Hepatic stellate cell (primary cell): ENCODE measurements around the gene COL4A6.

Experiments used
- DNase-seq: peaks from one replicate; pipeline ENCODE4 v3.0.0; 2011; ENCODE audit warnings: low spot score

The COL4A6 gene

DNA sequence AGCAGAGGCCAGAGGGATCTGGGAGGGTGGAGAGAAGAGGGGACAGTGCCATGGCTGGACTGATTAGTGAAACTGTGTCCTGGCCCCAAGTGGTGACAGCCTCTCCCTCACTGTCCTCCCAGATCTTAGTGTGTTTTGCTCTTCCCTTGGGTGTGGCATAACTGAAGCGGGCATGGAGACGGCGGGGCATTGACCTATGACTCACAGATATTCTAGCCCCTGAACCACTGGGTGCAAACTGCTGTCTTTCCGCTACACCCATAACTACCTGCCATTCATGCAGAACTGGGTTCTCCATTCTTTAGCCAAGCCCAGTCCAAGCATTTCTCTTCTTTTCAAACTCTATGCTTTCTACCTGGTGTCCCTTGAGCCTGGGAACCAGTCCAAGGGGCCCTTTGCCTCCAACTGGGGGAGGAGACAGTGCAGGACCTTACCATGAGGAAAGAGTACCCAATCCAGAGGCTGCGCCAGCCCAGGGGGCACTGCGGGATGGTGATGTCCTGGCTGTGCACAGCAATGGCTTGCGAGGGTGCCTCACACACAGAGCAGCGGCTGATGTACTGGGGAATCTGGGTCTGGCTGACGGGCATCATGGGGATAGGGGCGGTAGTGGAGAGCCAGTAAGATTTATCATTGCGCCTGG is 279.1 kb downstream of the COL4A6 start:
- no peak for DNase-seq

DNA sequence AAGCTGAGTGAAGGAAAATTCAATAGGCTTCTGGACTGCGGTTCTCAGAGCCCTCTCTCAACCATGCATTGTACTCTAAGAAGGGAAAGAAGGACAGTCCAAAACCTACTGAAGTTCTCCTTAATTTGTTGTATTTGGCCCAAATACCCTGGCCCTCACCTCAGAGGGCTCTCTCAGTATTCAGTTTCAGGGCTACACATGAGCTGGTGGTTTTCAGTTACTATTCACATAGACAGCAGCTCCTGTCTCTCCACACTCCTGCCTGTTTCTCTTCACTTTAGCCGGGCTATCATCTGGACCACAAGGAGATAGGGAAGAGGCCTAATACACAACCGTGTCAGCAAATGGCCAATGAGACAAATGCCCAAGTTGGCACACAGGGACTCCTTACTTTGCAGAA is 280.6 kb downstream of the COL4A6 start:
- DNase-seq: no peak

DNA sequence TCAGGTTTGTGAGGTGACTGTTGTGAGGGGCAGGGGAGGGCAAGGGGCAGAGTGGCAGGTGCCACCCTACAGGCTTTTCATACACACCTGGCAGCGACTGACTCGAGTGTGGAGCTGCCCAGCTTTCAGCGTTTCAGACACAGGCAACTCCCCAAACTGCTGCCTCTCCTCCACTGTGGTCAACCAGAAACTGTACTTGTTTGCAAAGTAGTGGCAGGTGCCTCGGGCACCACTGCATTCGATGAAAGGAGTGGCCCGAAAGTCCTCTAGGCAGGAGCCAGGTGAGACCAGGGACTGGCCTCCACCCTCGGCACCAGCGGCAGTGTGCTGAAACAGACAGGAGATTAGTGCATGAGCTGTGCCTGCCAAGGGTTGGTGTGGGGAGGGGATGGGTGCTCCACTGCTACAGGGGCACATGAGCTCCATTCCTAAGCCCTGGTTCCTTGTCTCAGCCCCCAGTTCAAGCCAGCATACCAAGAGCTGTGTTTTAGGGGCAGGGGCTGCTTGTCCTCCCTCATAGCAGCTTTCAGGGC is 281.2 kb downstream of the COL4A6 start:
- DNase-seq: no peak

DNA sequence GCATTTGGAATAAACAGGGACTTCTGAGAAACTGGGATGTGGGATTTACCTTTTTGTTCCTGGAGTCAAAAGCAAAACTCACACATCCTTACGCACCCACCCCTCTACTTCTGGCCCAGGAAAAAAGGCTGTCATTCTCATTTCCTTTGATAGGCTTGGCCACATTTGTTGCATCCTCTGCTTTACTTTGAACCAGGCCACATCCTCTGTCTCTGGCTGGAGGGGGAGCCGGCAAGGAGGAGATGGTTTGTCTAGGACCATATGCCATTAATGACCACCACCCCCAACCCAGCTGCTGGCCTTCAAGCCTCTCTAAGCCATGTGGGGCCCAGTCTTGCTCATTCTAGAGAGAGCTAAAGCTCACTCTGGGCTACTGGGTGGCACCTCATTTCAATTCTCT is 282.1 kb downstream of the COL4A6 start:
- DNase-seq: no peak

DNA sequence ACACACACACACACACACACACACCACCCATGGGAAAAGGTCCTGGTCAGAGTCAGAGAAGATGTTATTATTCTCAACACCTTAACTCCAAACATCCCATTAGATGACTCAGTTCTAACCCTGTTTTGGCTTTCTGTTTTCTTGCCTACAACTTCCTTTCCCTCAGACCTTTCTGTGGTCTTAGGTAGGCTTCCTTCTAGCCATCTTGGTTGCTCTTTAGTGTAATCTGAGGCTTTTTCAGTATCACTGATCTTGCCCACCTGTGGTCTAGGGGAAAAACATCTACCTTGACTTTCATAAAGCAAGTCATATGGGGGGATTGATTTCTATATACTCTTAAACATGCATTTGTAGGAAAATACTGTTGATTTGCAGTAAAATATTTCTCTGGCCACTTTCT is 289.7 kb downstream of the COL4A6 start:
- no peak for DNase-seq

DNA sequence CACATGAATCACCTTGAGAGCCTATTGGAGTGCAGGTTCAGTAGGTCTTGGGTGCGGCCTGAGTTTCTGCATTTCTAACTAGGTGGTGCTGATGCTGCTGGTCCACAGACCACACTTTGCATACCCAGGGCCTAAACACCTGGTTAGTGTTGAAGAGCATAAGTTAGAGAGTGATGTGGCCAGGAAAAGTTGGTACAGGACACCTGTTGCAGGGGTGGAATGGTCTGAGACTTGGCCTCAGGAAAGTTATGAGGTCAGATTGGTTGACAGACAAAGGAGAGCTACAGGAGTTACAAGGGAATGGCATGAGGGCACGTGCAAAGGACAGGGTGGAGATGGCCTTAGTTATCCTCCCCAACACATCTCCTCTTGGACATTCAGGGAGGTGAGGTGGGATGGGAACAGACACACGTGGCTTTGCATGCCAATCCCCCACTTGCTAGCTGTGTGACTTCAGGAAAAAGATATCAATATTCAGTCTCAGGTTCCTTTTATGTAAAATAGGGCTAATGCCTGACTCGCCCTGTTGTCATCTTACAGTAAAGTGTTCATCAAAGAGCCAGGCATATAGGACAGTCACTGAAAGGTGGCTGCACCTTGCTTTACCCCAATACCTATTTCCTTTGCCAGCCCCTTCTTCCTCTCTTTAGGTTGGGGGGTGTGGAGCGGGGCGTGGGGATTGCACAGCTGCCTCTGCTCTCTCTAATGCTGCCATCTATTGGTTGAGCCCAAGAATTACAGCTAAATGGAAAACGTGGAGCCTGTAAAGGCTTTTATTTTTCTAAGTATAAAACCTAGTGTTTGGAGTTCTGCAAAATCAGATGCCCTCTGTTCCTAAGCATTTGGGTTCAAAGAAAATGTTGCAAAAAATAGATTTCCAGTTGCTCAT is 299.2 kb downstream of the COL4A6 start:
- no peak for DNase-seq

DNA sequence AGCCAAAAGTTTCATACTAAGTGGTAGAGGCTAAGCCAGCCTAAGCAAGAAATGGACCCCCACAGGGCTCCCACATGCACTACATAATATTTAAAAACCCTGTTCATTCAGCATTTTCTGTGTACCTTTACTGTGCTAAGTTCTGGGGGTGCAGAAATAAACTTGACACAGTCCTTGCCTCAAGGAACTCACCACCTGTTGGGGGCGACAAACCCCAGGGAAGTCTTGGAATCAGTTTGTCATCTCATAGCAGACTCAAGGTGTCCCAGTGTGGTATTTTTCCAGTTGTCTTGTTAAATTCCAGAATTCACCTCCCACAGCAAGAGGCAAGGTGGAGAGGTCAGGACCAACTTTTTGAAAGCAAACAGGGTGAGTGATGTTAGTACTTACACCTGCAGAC is 303.5 kb downstream of the COL4A6 start:
- no peak for DNase-seq

DNA sequence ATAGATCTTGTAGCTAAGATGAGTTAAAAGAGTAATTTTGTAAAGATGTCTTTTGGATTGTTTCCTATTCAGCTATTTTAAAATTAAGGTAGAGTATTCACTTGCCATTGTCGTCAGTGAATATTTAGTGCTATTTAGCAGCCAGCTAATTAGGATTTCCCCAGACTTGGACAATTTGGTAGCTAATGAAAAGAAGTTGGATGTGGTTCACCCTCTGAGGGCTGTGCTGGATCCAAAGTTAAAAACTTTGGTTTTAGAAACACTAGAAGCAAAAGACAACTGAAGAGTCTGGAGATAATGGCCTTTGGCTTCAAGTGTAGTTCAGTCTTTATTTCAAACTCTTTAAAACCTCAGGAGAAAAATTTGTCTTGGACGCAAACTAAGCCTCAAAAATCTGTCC is 305.3 kb downstream of the COL4A6 start:
- DNase-seq: no peak

DNA sequence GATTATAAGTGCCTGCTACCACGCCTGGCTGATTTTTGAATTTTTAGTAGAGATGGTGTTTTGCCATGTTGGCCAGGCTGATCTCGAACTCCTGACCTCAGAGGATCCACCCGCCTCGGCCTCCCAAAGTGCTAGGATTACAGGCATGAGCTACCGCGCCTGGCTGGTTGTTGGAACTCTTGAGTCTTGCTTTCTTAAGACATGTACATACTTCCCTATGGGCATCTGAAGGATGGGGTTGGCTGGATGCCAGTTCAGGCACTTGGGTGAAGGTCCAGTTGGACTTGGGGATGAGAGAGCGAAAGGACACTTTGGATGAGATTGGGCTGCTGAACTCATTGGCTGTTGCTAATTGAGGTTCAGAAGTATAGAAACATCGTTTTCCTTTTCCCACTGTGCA is 306.2 kb downstream of the COL4A6 start:
- DNase-seq: no peak

DNA sequence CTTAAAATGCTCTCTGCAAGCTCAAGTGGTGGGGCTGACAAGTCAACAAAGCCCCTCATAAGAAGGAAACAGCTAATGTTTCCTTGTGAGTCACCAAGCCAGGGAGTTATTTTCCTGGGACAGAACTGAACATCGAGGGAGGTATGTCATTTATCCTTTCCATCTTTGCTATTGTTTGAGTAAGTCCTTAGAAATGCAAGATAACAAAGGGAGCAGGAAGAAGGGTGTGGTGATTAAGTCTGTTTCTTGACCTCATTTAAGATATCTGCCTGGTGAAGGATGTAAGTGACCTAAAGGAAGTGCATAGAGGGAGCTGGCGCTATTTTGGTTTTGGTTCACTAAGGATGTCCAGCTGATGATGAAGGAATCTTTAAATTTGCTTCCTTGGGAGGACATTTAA is 306.8 kb downstream of the COL4A6 start:
- no peak for DNase-seq

DNA sequence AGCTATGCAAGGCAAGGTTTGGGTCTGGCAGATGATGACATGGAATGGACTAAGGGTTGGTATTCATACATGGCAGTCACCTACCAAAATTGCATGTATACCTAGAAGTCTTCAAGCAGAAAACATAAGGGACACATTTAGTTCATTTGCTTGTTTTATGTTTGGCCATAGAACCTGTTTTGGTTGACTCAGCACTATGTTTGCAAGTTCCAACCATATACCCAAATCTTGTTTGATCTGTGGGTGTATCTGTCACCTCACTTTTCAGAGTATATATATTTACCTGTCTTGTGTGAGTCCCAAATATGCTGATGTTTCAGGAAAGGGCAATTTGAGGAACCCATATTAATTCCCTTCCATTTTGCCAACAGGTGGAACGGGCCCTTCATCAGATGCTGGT is 307.3 kb downstream of the COL4A6 start:
- DNase-seq: no peak

DNA sequence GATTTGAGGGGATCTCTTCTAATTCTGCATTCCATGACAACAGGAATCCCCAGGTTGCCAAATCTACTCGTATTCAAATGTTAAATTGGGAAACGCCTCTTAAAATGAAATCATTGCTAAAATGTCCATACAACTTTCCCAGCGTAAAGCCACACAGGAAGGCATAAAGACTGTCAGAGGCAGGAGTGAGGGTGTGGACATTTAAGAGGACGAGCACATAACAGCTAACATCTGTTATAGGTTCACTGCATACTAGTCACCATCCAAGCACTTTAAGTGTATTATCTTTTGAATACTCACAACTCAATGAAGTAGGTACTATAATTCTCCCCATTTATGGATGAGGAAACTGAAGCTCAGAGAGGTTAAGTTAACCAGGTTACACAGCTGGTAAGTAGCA is 311.1 kb downstream of the COL4A6 start:
- DNase-seq: no peak

DNA sequence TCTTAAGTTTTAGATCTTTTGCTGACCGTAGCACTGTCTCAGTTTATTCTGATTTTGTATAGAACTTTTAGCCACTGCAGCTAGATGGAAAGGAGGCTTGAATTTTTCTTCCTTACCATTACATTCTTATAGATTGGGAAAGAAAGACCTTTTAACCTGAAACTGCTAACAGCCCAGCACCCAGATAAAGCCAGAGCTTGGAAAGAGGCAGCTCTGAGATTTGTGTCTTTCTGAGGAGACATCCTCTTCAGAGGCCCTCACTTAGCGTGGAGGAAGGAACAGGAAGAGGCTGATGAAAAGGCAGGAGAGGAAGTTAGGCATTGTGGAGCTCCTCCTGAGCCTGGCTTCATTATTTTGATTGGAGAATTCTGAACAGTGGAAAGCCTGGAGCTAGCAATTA is 311.6 kb downstream of the COL4A6 start:
- DNase-seq: no peak

DNA sequence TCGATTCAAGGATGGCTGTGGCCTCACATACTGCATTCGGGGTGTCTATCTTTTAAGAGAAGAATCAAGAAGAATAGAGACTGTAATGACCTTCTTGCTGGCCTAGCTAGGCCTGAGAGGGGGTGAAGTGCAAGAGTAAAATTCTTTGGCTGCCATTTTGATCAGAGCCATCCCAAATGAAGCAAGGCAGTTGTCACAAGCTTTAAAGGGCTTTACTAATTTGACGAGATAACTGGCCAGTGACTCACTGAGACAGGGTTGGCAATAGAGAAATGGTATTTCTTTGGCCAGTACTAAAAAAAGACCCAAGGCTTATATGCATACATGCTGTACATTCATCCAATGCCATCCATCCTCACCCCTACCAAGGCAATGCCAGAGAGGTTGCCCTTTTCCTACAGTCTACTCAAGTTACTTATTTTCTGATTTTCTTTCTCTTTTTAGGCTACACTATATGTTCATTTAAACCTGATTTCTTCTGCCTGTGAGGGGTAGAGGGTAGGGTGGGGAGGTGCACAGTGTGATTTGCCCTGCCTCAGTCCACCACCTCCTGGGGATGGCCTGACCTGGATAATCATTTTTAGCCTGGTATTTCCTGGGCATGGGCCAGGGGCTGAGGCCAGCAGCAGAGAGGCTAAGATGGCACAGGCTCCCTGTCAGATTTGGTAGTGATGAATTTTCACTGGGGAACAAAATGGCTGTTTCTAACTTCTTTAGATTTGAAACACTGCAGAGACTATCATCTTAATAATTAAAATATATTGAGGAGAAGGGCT is 314.4 kb downstream of the COL4A6 start:
- DNase-seq: no peak

DNA sequence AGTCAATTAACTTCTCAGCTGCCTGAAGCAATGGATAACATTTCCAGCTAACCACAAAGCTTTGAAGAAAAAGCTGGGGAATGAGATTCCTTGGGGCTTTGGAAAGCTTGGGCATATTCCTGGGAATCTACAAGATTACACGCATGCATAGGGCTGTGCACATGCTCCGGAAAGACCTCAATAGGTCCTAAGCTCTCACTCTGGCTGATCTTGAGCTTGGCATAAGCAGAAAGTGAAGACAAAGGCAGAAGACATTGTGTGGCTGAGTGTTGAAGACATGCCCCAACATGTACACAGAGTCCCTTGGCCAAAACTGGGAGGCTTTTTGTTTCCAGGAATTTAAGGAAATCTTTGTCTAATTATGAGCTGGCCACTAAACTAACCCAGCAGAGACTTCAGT is 315.5 kb downstream of the COL4A6 start:
- DNase-seq: no peak

DNA sequence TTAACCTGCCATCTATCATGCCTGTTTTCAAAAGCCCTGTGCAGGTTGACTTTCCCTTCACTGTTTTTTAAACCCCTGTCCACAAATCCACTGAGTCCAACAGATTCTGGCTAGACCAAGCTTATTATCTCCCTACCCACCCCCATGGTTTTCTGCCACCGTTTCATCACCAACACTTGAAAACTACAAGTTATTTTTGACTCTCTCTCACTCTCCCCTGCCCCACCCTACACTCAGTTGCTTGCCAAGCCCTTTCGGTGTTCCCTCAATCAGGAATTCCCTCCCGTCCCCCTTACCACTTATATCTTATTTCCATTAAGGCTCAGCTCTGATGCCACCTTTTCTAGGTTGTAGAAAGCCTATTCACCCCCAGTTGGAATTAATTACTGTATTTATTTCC is 316.9 kb downstream of the COL4A6 start:
- no peak for DNase-seq

DNA sequence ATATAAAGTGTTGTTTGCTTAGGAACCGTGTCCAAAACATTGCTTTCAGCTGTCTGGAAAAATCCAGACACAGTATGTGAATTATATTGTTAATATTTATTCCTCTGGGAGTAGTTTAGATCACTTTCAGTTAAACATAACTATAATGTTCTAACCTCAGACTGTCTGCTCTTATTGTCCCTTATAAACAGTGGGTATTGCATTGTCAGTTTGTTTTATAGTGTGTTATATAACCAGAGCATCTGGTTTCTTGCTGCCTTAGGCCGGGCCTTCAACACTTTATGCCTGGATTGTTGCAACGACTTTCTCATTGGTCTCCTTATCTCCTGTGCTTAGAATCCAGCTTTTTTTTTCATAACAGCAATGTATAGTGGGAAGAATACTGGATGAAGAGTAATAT is 320.2 kb downstream of the COL4A6 start:
- no peak for DNase-seq

DNA sequence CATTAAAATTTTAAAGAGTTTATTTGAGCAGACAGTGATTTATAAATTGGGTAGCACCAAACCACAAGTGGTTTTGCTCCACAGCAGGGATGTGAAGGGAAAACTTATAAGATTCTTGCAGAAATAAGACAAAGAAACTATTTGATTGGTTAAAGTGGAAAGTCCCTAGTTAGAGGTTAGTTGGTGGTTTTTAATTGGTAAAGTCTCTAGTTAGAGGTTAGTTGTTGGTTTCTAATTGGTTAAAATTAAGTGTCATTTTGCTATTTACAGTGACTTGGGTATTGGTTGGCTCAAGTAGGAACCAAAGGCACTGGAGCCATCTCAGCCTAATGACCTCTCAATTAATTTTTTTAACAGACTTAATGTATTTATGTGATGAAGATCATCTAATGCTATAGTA is 323.7 kb downstream of the COL4A6 start:
- no peak for DNase-seq
